Loucy (cell line): ENCODE results near the gene NRG2.

Experiments
- EZH2phosphoT487 ChIP-seq: fragments of 200-600 bp; IDR thresholded peaks from 2 replicates; pipeline ENCODE4 v1.6.1; 2018; ENCODE audit warnings: antibody characterized with exemption, mild to moderate bottlenecking, moderate library complexity, borderline replicate concordance
- TF ChIP-seq, protein P1 (sequence below): fragments of 200-600 bp; sonication (generic); conservative IDR thresholded peaks from 2 replicates; pipeline ENCODE4 v1.5.1; 2014; ENCODE audit warnings: mild to moderate bottlenecking, antibody characterized with exemption, low read length

DNA sequence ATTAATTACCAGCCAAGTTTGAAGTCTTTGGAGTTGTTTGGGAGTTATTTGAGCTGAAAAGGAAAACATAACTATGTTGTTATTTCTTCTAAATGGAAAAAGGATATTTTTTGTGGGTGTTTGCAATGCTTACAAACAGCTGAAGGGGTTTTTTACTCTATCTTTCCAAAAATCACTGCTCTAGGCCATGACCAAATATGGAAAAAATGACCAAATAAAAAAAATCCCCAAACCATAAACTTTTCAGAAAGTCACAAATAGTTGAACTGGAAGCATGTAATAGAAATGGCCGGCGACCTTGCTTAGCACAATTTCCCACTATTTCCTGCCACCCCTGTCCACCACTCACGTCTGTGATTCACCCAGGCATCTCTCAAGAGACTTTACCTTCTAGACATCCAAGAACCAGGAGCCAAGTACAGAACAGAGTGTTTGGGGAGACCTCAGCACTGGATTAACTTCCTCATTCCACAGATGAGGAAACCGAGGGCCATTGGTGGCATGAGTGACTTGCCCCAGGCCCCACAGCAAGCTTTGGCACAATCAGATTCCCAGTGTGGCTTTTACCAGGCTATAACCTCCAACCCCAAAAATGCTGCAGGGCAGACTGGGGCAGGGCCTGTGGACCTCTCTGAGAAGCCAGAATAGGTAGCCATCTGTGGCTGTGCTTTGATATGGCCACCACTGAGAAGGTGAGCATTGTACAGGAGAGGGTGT is 84.5 kb downstream of the NRG2 start:
- no peak for TF ChIP-seq EZH2phosphoT487
- TF ChIP-seq, protein P1, sequence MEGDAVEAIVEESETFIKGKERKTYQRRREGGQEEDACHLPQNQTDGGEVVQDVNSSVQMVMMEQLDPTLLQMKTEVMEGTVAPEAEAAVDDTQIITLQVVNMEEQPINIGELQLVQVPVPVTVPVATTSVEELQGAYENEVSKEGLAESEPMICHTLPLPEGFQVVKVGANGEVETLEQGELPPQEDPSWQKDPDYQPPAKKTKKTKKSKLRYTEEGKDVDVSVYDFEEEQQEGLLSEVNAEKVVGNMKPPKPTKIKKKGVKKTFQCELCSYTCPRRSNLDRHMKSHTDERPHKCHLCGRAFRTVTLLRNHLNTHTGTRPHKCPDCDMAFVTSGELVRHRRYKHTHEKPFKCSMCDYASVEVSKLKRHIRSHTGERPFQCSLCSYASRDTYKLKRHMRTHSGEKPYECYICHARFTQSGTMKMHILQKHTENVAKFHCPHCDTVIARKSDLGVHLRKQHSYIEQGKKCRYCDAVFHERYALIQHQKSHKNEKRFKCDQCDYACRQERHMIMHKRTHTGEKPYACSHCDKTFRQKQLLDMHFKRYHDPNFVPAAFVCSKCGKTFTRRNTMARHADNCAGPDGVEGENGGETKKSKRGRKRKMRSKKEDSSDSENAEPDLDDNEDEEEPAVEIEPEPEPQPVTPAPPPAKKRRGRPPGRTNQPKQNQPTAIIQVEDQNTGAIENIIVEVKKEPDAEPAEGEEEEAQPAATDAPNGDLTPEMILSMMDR = no peak
